K562 (cell line): ENCODE results near the gene KCNJ4. TPM values are rescaled to one million over a fixed set of nuclear protein-coding genes. Genes with fewer than 3 reads are reported as not detected.

Source experiments
- ATAC-seq: fragments of 200-7000 bp; cut with Tn5 transposase; 3 replicates; pipeline ENCODE4 v1.9.1; 2020; ENCODE audit warnings: moderate library complexity
- BruUV-seq: library from RNA; stranded (reverse); fragments of 400-500 nt; replicated peaks from 2 replicates; lab custom pipeline; 2021; lab: Mats Ljungman, UMichigan
- CTCF ChIA-PET: fragments of 300-600 bp; formaldehyde crosslinking; extraction: SDS; loops from one replicate; lab custom pipeline; 2021; ENCODE audit warnings: low intra/inter-chr PET ratio; lab: Yijun Ruan, JAX
- POLR2A ChIA-PET: fragments of 300-600, 350-650 bp; sonication (Branson Sonifier 250); formaldehyde crosslinking; extraction: SDS; loops from one replicate; lab custom pipeline; 2021; ENCODE audit warnings: antibody characterized with exemption, inconsistent platforms; lab: Yijun Ruan, JAX
- DNase-seq, 4 experiments: peaks; one replicate each; pipeline versions ENCODE4 v3.0.0 to v3.0.0-alpha.2; 2011 to 2018; ENCODE audit warnings: low spot score in 3 of 4, mixed read lengths in 3 of 4; ENCODE audit errors: extremely low read depth in 1 of 4
- FAIRE-seq: peaks from 2 replicates; lab custom pipeline; 2011; peaks lifted over from hg19 to GRCh38; lab: Jason Lieb, UNC
- H2AFZ ChIP-seq: 2 replicates; pipeline ENCODE4 v1.6.0; 2011; ENCODE audit warnings: low read depth, low read length, control low read depth, inconsistent platforms
- H3K27ac ChIP-seq: fragments of 200-600 bp; 3 replicates; pipeline ENCODE4 v1.8.0; 2011; ENCODE audit warnings: low read depth, mild to moderate bottlenecking, control low read depth, inconsistent platforms, low read length, moderate library complexity, mixed read lengths; ENCODE audit errors: extremely low read depth
- H3K27me3 ChIP-seq, 2 experiments: fragments of 300-600 bp in 1 of 2; 2 replicates in 1 of 2; 3 replicates in 1 of 2; pipeline versions ENCODE4 v1.6.0 to v1.8.0; 2011; ENCODE audit warnings: inconsistent platforms in 2 of 2, low read length in 2 of 2, mild to moderate bottlenecking in 1 of 2, mixed read lengths in 1 of 2, moderate library complexity in 1 of 2; ENCODE audit not compliant: control insufficient read depth in 2 of 2, insufficient read depth in 2 of 2
- H3K36me3 ChIP-seq: fragments of 300-600 bp; 3 replicates; pipeline ENCODE4 v1.8.0; 2011; ENCODE audit warnings: mild to moderate bottlenecking, low read length, inconsistent platforms; ENCODE audit not compliant: control insufficient read depth, insufficient read depth
- H3K4me1 ChIP-seq, 2 experiments: fragments of 200-600 bp in 1 of 2; replicated peaks in 1 of 2; 2 replicates in 1 of 2; 3 replicates in 1 of 2; pipeline versions ENCODE4 v1.5.1 to v1.8.0; 2011; ENCODE audit warnings: inconsistent platforms in 2 of 2, low read length in 2 of 2, mild to moderate bottlenecking in 1 of 2, mixed read lengths in 1 of 2, moderate library complexity in 1 of 2; ENCODE audit not compliant: control insufficient read depth in 2 of 2, insufficient read depth in 2 of 2
- H3K4me2 ChIP-seq: 2 replicates; pipeline ENCODE4 v1.6.1; 2011; ENCODE audit warnings: low read length, control low read depth, inconsistent platforms, mixed read lengths; ENCODE audit not compliant: insufficient read depth
- H3K4me3 ChIP-seq: fragments of 200-600 bp; sonication (generic), shearing (Covaris generic); 2 replicates; pipeline ENCODE4 v1.5.1; 2016; ENCODE audit warnings: control low read depth, inconsistent platforms
- H3K79me2 ChIP-seq: fragments of 200-600 bp; 3 replicates; pipeline ENCODE4 v1.8.0; 2011; ENCODE audit warnings: low read length, inconsistent platforms; ENCODE audit not compliant: control insufficient read depth, insufficient read depth
- H3K9ac ChIP-seq, 2 experiments: 2 replicates each; pipeline versions ENCODE4 v1.6.0 to v1.6.1; 2011; ENCODE audit warnings: low read depth in 2 of 2, low read length in 2 of 2, control low read depth in 1 of 2, inconsistent platforms in 1 of 2, mild to moderate bottlenecking in 1 of 2, mixed read lengths in 1 of 2; ENCODE audit not compliant: insufficient read depth in 1 of 2
- H3K9me1 ChIP-seq: one replicate; pipeline ENCODE4 v1.6.0; 2011; ENCODE audit warnings: inconsistent platforms, mild to moderate bottlenecking, low read length, moderate library complexity; ENCODE audit not compliant: control insufficient read depth, insufficient read depth
- H3K9me3 ChIP-seq: replicated peaks from 2 replicates; pipeline ENCODE4 v1.5.1; 2011; ENCODE audit warnings: low read depth, low read length, inconsistent platforms; ENCODE audit not compliant: control insufficient read depth, insufficient read depth
- H4K20me1 ChIP-seq: replicated peaks from 2 replicates; pipeline ENCODE4 v1.6.1; 2011; ENCODE audit warnings: low read length, inconsistent platforms, mixed read lengths; ENCODE audit not compliant: control insufficient read depth, insufficient read depth
- ARID2 ChIP-seq: fragments of 450-650 bp; IDR thresholded peaks from 2 replicates; pipeline ENCODE4 v1.6.1; 2017; ENCODE audit warnings: antibody characterized with exemption, mild to moderate bottlenecking
- ATF4 ChIP-seq: fragments of 450-650 bp; formaldehyde crosslinking; IDR thresholded peaks from 2 replicates; pipeline ENCODE4 v1.4.0; 2022; ENCODE audit warnings: mild to moderate bottlenecking, moderate library complexity
- BCOR ChIP-seq: fragments of 450-650 bp; IDR thresholded peaks from 2 replicates; pipeline ENCODE4 v1.6.1; 2016
- CHAMP1 ChIP-seq: fragments of 450-650 bp; IDR thresholded peaks from 2 replicates; pipeline ENCODE4 v1.6.1; 2016; ENCODE audit warnings: mild to moderate bottlenecking
- CLOCK ChIP-seq: fragments of 250-450 bp; sonication (Bioruptor Pico); IDR thresholded peaks from 2 replicates; pipeline ENCODE4 v1.4.0; 2020; ENCODE audit warnings: mild to moderate bottlenecking, moderate library complexity, borderline replicate concordance
- ZNF12 ChIP-seq: sonication (generic); formaldehyde crosslinking; IDR thresholded peaks from 2 replicates; pipeline ENCODE4 v1.4.0; 2020; ENCODE audit warnings: mild to moderate bottlenecking, missing genetic modification reagents
- WGBS: fragments of 100-300 bp; shearing (Covaris generic); methylation state at CpG from one replicate; pipeline ENCODE4 v1.1.6; 2016; ENCODE audit warnings: low coverage, mixed read lengths; ENCODE audit not compliant: insufficient coverage; ENCODE audit errors: missing lambda C conversion rate; 5-methylcytosine and 5-hydroxymethylcytosine counted together
- in situ Hi-C: fragments of 300-500 bp; cut with MboI; formaldehyde crosslinking; loops from 4 replicates; pipeline ENCODE4 v1.15.0; 2018; ENCODE audit warnings: inconsistent platforms, mixed read lengths
- intact Hi-C: fragments of 100-400 bp; cut with micrococcal nuclease; formaldehyde crosslinking; loops from 2 replicates; pipeline ENCODE4 v1.14.2; 2022
- polyA plus RNA-seq, 8 experiments: library from polyadenylated mRNA; depleted of rRNA in 4 of 8; stranded (reverse) in 5 of 8; unstranded in 3 of 8; fragments of >200 nt; fragmentation: Nextera tagmentation in 2 of 8; fragmentation: Illumina TruSeq in 1 of 8; extraction: Ambion mirVana in 2 of 8; extraction: Trizol in 1 of 8; gene quantifications; 2 replicates each; pipeline versions ENCODE4 v1.2.1 to v1.2.3, GENCODE V29; 2011 to 2014; ENCODE audit warnings: inconsistent platforms in 1 of 8, missing spikeins in 1 of 8
- total RNA-seq, 7 experiments: library from RNA; depleted of rRNA in 6 of 7; stranded (reverse); fragments of >200 nt in 6 of 7; fragmentation: Illumina TruSeq in 2 of 7; extraction: Trizol in 2 of 7; gene quantifications; 2 replicates each; pipeline versions ENCODE4 v1.2.1 to v1.2.3, GENCODE V29; 2011 to 2021; ENCODE audit warnings: low replicate concordance in 1 of 7

KCNJ4 gene
- total and polyA plus RNA-seq, 9 of the 15 experiments (the other 6 are each of a cell fraction or from before 2014, with no cell fraction given) = 0.07 to 0.55 (median 0.09) TPM; not detected in 4

GRCh38 chr22:38464992-38465672 lies 10.1 kb upstream of the KCNJ4 start:
- H3K4me3 ChIP-seq = no peak overlapping the region
- ChIA-PET POLR2A (interaction anchor here (3.0 kb wide), 1 partner anchor 13 kb away, joined by 11 read pairs; no protein-coding TSS in a partner anchor), CTCF (no interaction called here)
- intact Hi-C loops (no loop called here), in situ Hi-C loops (no loop called here)
- no peaks in the 10 kb centered on the region for H3K9me1 ChIP-seq
- H3K9me3 ChIP-seq = no peaks in the 10 kb centered on the region
- no peak overlapping the region for H3K4me2 ChIP-seq
- WGBS = 52% methylated on average over 10 of the region's 10 CpGs
- H3K9ac ChIP-seq = no peak overlapping the region
- no TSS peak for BruUV-seq
- no peak overlapping the region for H3K27ac ChIP-seq
- H2AFZ ChIP-seq = no peak overlapping the region
- ATAC-seq (no peak), DNase-seq (no peak), FAIRE-seq (no peak)
- 0 out of 2 replicates have a peak, but pooled peaks have one; percentile 32 for TF ChIP-seq BCOR
- TF ChIP-seq ZNF12 (CRISPR knock-in tag) = no peak
- H3K79me2 ChIP-seq = peaks cover 5% of the 10 kb centered on the region
- no peaks in the 10 kb centered on the region for H3K36me3 ChIP-seq
- H4K20me1 ChIP-seq = no peaks in the 10 kb centered on the region
- no peaks in the 10 kb centered on the region for H3K27me3 ChIP-seq
- peaks cover 22 to 53% of the 10 kb centered on the region in 2 experiments; a peak in 4 of 5 replicates for H3K4me1 ChIP-seq

GRCh38 chr22:38462960-38463784 lies 8.2 kb upstream of the KCNJ4 start:
- intact Hi-C loops (no loop called here), in situ Hi-C loops (no loop called here)
- no peaks in the 10 kb centered on the region for H4K20me1 ChIP-seq
- DNase-seq = peak; percentile 42 to 80 (median 60)
- peaks cover 2% of the 10 kb centered on the region; the same call in 2 of the 3 replicates for H3K79me2 ChIP-seq
- FAIRE-seq = peak; percentile 77
- ChIA-PET CTCF (no interaction called here), POLR2A (interaction anchor here (0.7 to 3.0 kb wide), 6 partner anchors 8 to 177 kb away, joined by 3 to 11 read pairs (median 4); no protein-coding TSS in a partner anchor)
- H3K4me2 ChIP-seq = peak overlapping the region; percentile 60
- no peaks in the 10 kb centered on the region for H3K36me3 ChIP-seq
- H3K27ac ChIP-seq = no peak overlapping the region
- no peaks in the 10 kb centered on the region for H3K27me3 ChIP-seq
- WGBS = 24% methylated on average over 21 of the region's 28 CpGs
- H3K4me1 ChIP-seq = peaks cover 22 to 43% of the 10 kb centered on the region in 2 experiments; a peak in 4 of 5 replicates
- H2AFZ ChIP-seq = peak overlapping the region; percentile 89
- ATAC-seq = peak; percentile 71
- H3K9me1 ChIP-seq = no peaks in the 10 kb centered on the region
- no peaks in the 10 kb centered on the region for H3K9me3 ChIP-seq
- no peak overlapping the region for H3K4me3 ChIP-seq
- peak overlapping the region; percentile 44 to 55; a peak in 2 of 4 replicates for H3K9ac ChIP-seq
- no TSS peak for BruUV-seq
- TF ChIP-seq CLOCK (CRISPR knock-in tag) (no peak), ATF4 (CRISPR knock-in tag) (no peak), ARID2 (no peak), CHAMP1 (no peak)
